ENCODE data around the gene UBE2Q1. TPM values are rescaled to one million over a fixed set of nuclear protein-coding genes. Genes with fewer than 3 reads are reported as not detected.

UBE2Q1 gene
- total RNA-seq: 77.6 TPM
- polyA plus RNA-seq (ENCODE audit: insufficient read depth, low read depth, low replicate concordance): 72.3 TPM
- long read RNA-seq, donor 1, transcript UBE2Q1-201 (13 exons, 3,210 nt): major isoform, 20 of 34 reads
- long read RNA-seq, donor 1, partial matches to known transcripts: 14 of 34 reads
- long read RNA-seq, donor 1, other reads (novel, unspliced or antisense): 0 of 34 reads
- long read RNA-seq, donor 2, transcript UBE2Q1-201 (13 exons, 3,210 nt): major isoform, 19 of 24 reads
- long read RNA-seq, donor 2, partial matches to known transcripts: 5 of 24 reads
- long read RNA-seq, donor 2, other reads (novel, unspliced or antisense): 0 of 24 reads
- long read RNA-seq, donor 3, transcript UBE2Q1-201 (13 exons, 3,210 nt): major isoform, 20 of 29 reads
- long read RNA-seq, donor 3, partial matches to known transcripts: 9 of 29 reads
- long read RNA-seq, donor 3, other reads (novel, unspliced or antisense): 0 of 29 reads
- long read RNA-seq, donor 4, transcript UBE2Q1-201 (13 exons, 3,210 nt): major isoform, 23 of 23 reads
- long read RNA-seq, donor 4, partial matches to known transcripts: 0 of 23 reads
- long read RNA-seq, donor 4, other reads (novel, unspliced or antisense): 0 of 23 reads
- long read RNA-seq, donor 5: 0 reads
- long read RNA-seq, donor 6, partial matches to known transcripts: 0 of 1 reads
- long read RNA-seq, donor 6, other reads (novel, unspliced or antisense): 0 of 1 reads
- long read RNA-seq, donor 7, transcript UBE2Q1-201 (13 exons, 3,210 nt): major isoform, 38 of 46 reads
- long read RNA-seq, donor 7, partial matches to known transcripts: 1 of 46 reads
- long read RNA-seq, donor 7, other reads (novel, unspliced or antisense): 7 of 46 reads
- long read RNA-seq, donor 8, transcript UBE2Q1-201 (13 exons, 3,210 nt): major isoform, 13 of 37 reads
- long read RNA-seq, donor 8, partial matches to known transcripts: 24 of 37 reads
- long read RNA-seq, donor 8, other reads (novel, unspliced or antisense): 0 of 37 reads
- long read RNA-seq, donor 9, transcript UBE2Q1-201 (13 exons, 3,210 nt): major isoform, 10 of 10 reads
- long read RNA-seq, donor 9, partial matches to known transcripts: 0 of 10 reads
- long read RNA-seq, donor 9, other reads (novel, unspliced or antisense): 0 of 10 reads
- long read RNA-seq, donor 10, transcript UBE2Q1-201 (13 exons, 3,210 nt): major isoform, 16 of 71 reads
- long read RNA-seq, donor 10, partial matches to known transcripts: 54 of 71 reads
- long read RNA-seq, donor 10, other reads (novel, unspliced or antisense): 0 of 71 reads

GRCh38 chr1:154557939-154558719 lies at the start of gene UBE2Q1:
Gene UBE2Q1 (minus strand): TSS chr1:154558662. CDS start chr1:154558553, 109 bp downstream.
- TF ChIP-seq, protein P1, sequence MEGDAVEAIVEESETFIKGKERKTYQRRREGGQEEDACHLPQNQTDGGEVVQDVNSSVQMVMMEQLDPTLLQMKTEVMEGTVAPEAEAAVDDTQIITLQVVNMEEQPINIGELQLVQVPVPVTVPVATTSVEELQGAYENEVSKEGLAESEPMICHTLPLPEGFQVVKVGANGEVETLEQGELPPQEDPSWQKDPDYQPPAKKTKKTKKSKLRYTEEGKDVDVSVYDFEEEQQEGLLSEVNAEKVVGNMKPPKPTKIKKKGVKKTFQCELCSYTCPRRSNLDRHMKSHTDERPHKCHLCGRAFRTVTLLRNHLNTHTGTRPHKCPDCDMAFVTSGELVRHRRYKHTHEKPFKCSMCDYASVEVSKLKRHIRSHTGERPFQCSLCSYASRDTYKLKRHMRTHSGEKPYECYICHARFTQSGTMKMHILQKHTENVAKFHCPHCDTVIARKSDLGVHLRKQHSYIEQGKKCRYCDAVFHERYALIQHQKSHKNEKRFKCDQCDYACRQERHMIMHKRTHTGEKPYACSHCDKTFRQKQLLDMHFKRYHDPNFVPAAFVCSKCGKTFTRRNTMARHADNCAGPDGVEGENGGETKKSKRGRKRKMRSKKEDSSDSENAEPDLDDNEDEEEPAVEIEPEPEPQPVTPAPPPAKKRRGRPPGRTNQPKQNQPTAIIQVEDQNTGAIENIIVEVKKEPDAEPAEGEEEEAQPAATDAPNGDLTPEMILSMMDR (IDR thresholded peaks at IDR 0.05; ENCODE audit: borderline replicate concordance, extremely low read depth, insufficient read depth): no peak
- peaks cover 4 to 21% (median 13%) of the 10 kb centered on the region in 3 donors for H3K4me1 ChIP-seq (ENCODE audit: control insufficient read depth in 2 of 3, insufficient read depth in 2 of 3, low read depth in 1 of 3, low read length in 3 of 3)
- H3K9ac ChIP-seq (ENCODE audit: low read length in 3 of 3): peak within 1 kb of the TSS; percentile 66 to 95 (median 95)
- peak within 1 kb of the TSS; percentile 74 to 96 (median 88) for H3K4me3 ChIP-seq (ENCODE audit: low read length in 3 of 3)
- FAIRE-seq: no peak
- H3K27ac ChIP-seq (ENCODE audit: low read depth in 2 of 2, low read length in 2 of 2): peak within 1 kb of the TSS; percentile 93 to 96
- intact Hi-C loops (cut with DNase I): no loop called here
- H3K36me3 ChIP-seq (ENCODE audit: control insufficient read depth in 2 of 3, insufficient read depth in 3 of 3, low read length in 3 of 3): peaks cover 7 to 30% (median 21%) of the 10 kb centered on the region in 3 donors
- DNase-seq: peak in 4 of 5 donors; percentile 36 to 92 (median 72)
- H3K9me3 ChIP-seq (ENCODE audit: control insufficient read depth in 2 of 3, insufficient read depth in 1 of 3, low read length in 3 of 3): no peaks in the 10 kb centered on the region
- no peaks in the 10 kb centered on the region for H3K27me3 ChIP-seq (ENCODE audit: control insufficient read depth, insufficient read depth, low read length)

- peak within 1 kb of the TSS; percentile 66 to 100 (median 95) for H3K9ac ChIP-seq (ENCODE audit: low read length in 3 of 3)
- TF ChIP-seq, protein P1 (IDR thresholded peaks at IDR 0.05; ENCODE audit: borderline replicate concordance, extremely low read depth, insufficient read depth): no peak
- no peak for FAIRE-seq
- DNase-seq: peak; percentile 90 to 98 (median 95)
- no peaks in the 10 kb centered on the region for H3K36me3 ChIP-seq (ENCODE audit: control insufficient read depth in 2 of 3, insufficient read depth in 3 of 3, low read length in 3 of 3)
- peaks cover 3 to 16% (median 14%) of the 10 kb centered on the region in 3 donors for H3K4me1 ChIP-seq (ENCODE audit: control insufficient read depth in 2 of 3, insufficient read depth in 2 of 3, low read depth in 1 of 3, low read length in 3 of 3)
- H3K27ac ChIP-seq (ENCODE audit: low read depth in 2 of 2, low read length in 2 of 2): peak within 1 kb of the TSS; percentile 96 to 98
- H3K4me3 ChIP-seq (ENCODE audit: low read length in 3 of 3): peak within 1 kb of the TSS; percentile 99 to 100 (median 99)
- no peaks in the 10 kb centered on the region for H3K9me3 ChIP-seq (ENCODE audit: control insufficient read depth in 2 of 3, insufficient read depth in 1 of 3, low read length in 3 of 3)
- no peaks in the 10 kb centered on the region for H3K27me3 ChIP-seq (ENCODE audit: control insufficient read depth, insufficient read depth, low read length)
- intact Hi-C loops (cut with DNase I): no loop called here
Measured at GRCh38 chr1:154607609-154608396, 49.3 kb upstream of the UBE2Q1 start, which contains the start of gene ADAR. Gene ADAR (minus strand): TSS chr1:154608186. CDS start chr1:154608006, 180 bp downstream.

Measured in kidney (tissue), 22 donors.